ENCODE data around the gene SLC10A3.

Gene SLC10A3

GRCh38 chrX:154490414-154491083 is at the start of gene SLC10A3:
Gene SLC10A3 (minus strand): TSS chrX:154490629. CDS start chrX:154488940, 1,689 bp downstream.
- TF ChIP-seq CREB1 (IDR thresholded peaks at IDR 0.05; ENCODE audit: low read depth) (peak; percentile 64), TAF1 (IDR thresholded peaks at IDR 0.05; ENCODE audit: low read depth) (peak; percentile 68; the same call in 1 of the 2 replicates), TEAD4 (IDR thresholded peaks at IDR 0.05) (no peak)

- no peak for TF ChIP-seq EP300 (IDR thresholded peaks at IDR 0.05; ENCODE audit: borderline replicate concordance)
- no peak for TF ChIP-seq YY1 (IDR thresholded peaks at IDR 0.05; ENCODE audit: low read depth)
- TF ChIP-seq FOXM1 (IDR thresholded peaks at IDR 0.05; ENCODE audit: borderline replicate concordance, low read depth): no peak
- no peak for TF ChIP-seq ZBTB7A (IDR thresholded peaks at IDR 0.05; ENCODE audit: low read depth)
- no peak for TF ChIP-seq MAX (IDR thresholded peaks at IDR 0.05)
- TF ChIP-seq RAD21 (IDR thresholded peaks at IDR 0.05; ENCODE audit: low read depth): no peak
- no peak for TF ChIP-seq TAF1 (IDR thresholded peaks at IDR 0.05; ENCODE audit: low read depth)
Observed at GRCh38 chrX:154539077-154539476, 48.6 kb upstream of the SLC10A3 start.

GRCh38 chrX:154535892-154536291 is 45.5 kb upstream of the SLC10A3 start:
- TF ChIP-seq MAX (IDR thresholded peaks at IDR 0.05) (no peak), TCF12 (IDR thresholded peaks at IDR 0.05; ENCODE audit: low read depth) (no peak), EGR1 (IDR thresholded peaks at IDR 0.05) (no peak), USF1 (IDR thresholded peaks at IDR 0.05) (no peak), RAD21 (IDR thresholded peaks at IDR 0.05; ENCODE audit: low read depth) (no peak), FOXM1 (IDR thresholded peaks at IDR 0.05; ENCODE audit: borderline replicate concordance, low read depth) (no peak), REST (IDR thresholded peaks at IDR 0.05; ENCODE audit: low read depth) (no peak), ZBTB7A (IDR thresholded peaks at IDR 0.05; ENCODE audit: low read depth) (no peak), NFIC (IDR thresholded peaks at IDR 0.05) (no peak), CREB1 (IDR thresholded peaks at IDR 0.05; ENCODE audit: low read depth) (no peak), CEBPB (IDR thresholded peaks at IDR 0.05) (no peak), TAF1 (IDR thresholded peaks at IDR 0.05; ENCODE audit: low read depth) (no peak), TEAD4 (IDR thresholded peaks at IDR 0.05) (no peak), EP300 (IDR thresholded peaks at IDR 0.05; ENCODE audit: borderline replicate concordance) (no peak), YY1 (IDR thresholded peaks at IDR 0.05; ENCODE audit: low read depth) (no peak)

GRCh38 chrX:154534526-154535322 is 44.3 kb upstream of the SLC10A3 start:
- peak; percentile 89 for TF ChIP-seq RAD21 (IDR thresholded peaks at IDR 0.05; ENCODE audit: low read depth)
- no peak for TF ChIP-seq TCF12 (IDR thresholded peaks at IDR 0.05; ENCODE audit: low read depth)
- no peak for TF ChIP-seq EGR1 (IDR thresholded peaks at IDR 0.05)

- TF ChIP-seq TEAD4 (IDR thresholded peaks at IDR 0.05) (no peak), CEBPB (IDR thresholded peaks at IDR 0.05) (no peak), EP300 (IDR thresholded peaks at IDR 0.05; ENCODE audit: borderline replicate concordance) (no peak), MAX (IDR thresholded peaks at IDR 0.05) (no peak), FOXM1 (IDR thresholded peaks at IDR 0.05; ENCODE audit: borderline replicate concordance, low read depth) (no peak), EGR1 (IDR thresholded peaks at IDR 0.05) (no peak), CREB1 (IDR thresholded peaks at IDR 0.05; ENCODE audit: low read depth) (no peak), USF1 (IDR thresholded peaks at IDR 0.05) (no peak), ZBTB7A (IDR thresholded peaks at IDR 0.05; ENCODE audit: low read depth) (no peak), NFIC (IDR thresholded peaks at IDR 0.05) (no peak), YY1 (IDR thresholded peaks at IDR 0.05; ENCODE audit: low read depth) (no peak), RAD21 (IDR thresholded peaks at IDR 0.05; ENCODE audit: low read depth) (no peak), TCF12 (IDR thresholded peaks at IDR 0.05; ENCODE audit: low read depth) (no peak), REST (IDR thresholded peaks at IDR 0.05; ENCODE audit: low read depth) (no peak), TAF1 (IDR thresholded peaks at IDR 0.05; ENCODE audit: low read depth) (no peak)
Observed at GRCh38 chrX:154532690-154533089, 42.3 kb upstream of the SLC10A3 start.

All from Ishikawa (cell line).